Mononuclear cell (primary cell): ENCODE results near the gene KDM4B. TPM values are rescaled to one million over a fixed set of nuclear protein-coding genes. Genes with fewer than 3 reads are reported as not detected.
"Not testable (repeated sequence)": the region's sequence is repeated elsewhere in the genome, so short reads cannot be mapped to it uniquely, and the experiment has no call there.

Source experiments
- H3K27me3 ChIP-seq: 2 replicates; pipeline ENCODE4 v1.6.0; 2011; ENCODE audit warnings: low read length, control low read depth; ENCODE audit not compliant: insufficient read depth
- H3K4me1 ChIP-seq: 2 replicates; pipeline ENCODE4 v1.5.1; 2011; ENCODE audit warnings: mild to moderate bottlenecking, low read length, control low read depth; ENCODE audit not compliant: insufficient read depth
- H3K4me3 ChIP-seq: 2 replicates; pipeline ENCODE4 v1.5.1; 2011; ENCODE audit warnings: mild to moderate bottlenecking, low read length, moderate library complexity
- H3K9me3 ChIP-seq: 2 replicates; pipeline ENCODE4 v1.5.1; 2011; ENCODE audit warnings: low read depth, mild to moderate bottlenecking, control low read depth, low read length
- total RNA-seq: library from RNA; depleted of rRNA; stranded (reverse); fragments of >200 nt; gene quantifications from one replicate; pipeline ENCODE4 v1.2.3, GENCODE V29; 2012

The KDM4B gene
- total RNA-seq, 1 donor = 17.9 TPM

GRCh38 chr19:4974880-4975469, 6.1 kb downstream of the KDM4B start:
- Histone ChIP-seq H3K9me3 (no peaks in the 10 kb centered on the region), H3K4me3 (no peak overlapping the region), H3K27me3 (no peaks in the 10 kb centered on the region), H3K4me1 (peaks cover 92% of the 10 kb centered on the region)

- not testable (repeated sequence) for H3K9me3 ChIP-seq, H3K4me3 ChIP-seq, H3K27me3 ChIP-seq
- H3K4me1 ChIP-seq = peaks cover 89% of the 10 kb centered on the region
These were observed 6.7 kb downstream of the KDM4B start for GRCh38 chr19:4975601-4976000.

GRCh38 chr19:4976401-4977298, 7.7 kb downstream of the KDM4B start:
- H3K9me3 ChIP-seq = no peaks in the 10 kb centered on the region
- no peaks in the 10 kb centered on the region for H3K27me3 ChIP-seq
- H3K4me3 ChIP-seq = no peak overlapping the region
- peaks cover 83% of the 10 kb centered on the region for H3K4me1 ChIP-seq

- H3K4me1 ChIP-seq = peaks cover 76% of the 10 kb centered on the region
- no peaks in the 10 kb centered on the region for H3K27me3 ChIP-seq
- H3K9me3 ChIP-seq = no peaks in the 10 kb centered on the region
- no peak overlapping the region for H3K4me3 ChIP-seq
These were observed 8.6 kb downstream of the KDM4B start for GRCh38 chr19:4977299-4978174.

- Histone ChIP-seq H3K9me3 (no peaks in the 10 kb centered on the region), H3K4me3 (no peak overlapping the region), H3K4me1 (peaks cover 65% of the 10 kb centered on the region), H3K27me3 (no peaks in the 10 kb centered on the region)
These were observed 10.4 kb downstream of the KDM4B start for GRCh38 chr19:4979211-4979807.

- Histone ChIP-seq H3K4me1 (peaks cover 57% of the 10 kb centered on the region), H3K9me3 (no peaks in the 10 kb centered on the region), H3K4me3 (no peak overlapping the region), H3K27me3 (no peaks in the 10 kb centered on the region)
These were observed 11.2 kb downstream of the KDM4B start for GRCh38 chr19:4980067-4980466.

GRCh38 chr19:4980838-4981680, 12.1 kb downstream of the KDM4B start:
- Histone ChIP-seq H3K9me3 (no peaks in the 10 kb centered on the region), H3K27me3 (no peaks in the 10 kb centered on the region), H3K4me1 (peaks cover 47% of the 10 kb centered on the region), H3K4me3 (no peak overlapping the region)

- no peak overlapping the region for H3K4me3 ChIP-seq
- H3K27me3 ChIP-seq = no peaks in the 10 kb centered on the region
- H3K9me3 ChIP-seq = no peaks in the 10 kb centered on the region
- H3K4me1 ChIP-seq = peaks cover 42% of the 10 kb centered on the region
These were observed 12.7 kb downstream of the KDM4B start for GRCh38 chr19:4981681-4981958.

- Histone ChIP-seq H3K9me3 (no peaks in the 10 kb centered on the region), H3K4me1 (peaks cover 23% of the 10 kb centered on the region), H3K27me3 (no peaks in the 10 kb centered on the region), H3K4me3 (no peak overlapping the region)
These were observed 14.6 kb downstream of the KDM4B start for GRCh38 chr19:4983346-4984105.

- Histone ChIP-seq H3K27me3 (no peaks in the 10 kb centered on the region), H3K9me3 (no peaks in the 10 kb centered on the region), H3K4me3 (no peak overlapping the region), H3K4me1 (peaks cover 18% of the 10 kb centered on the region)
These were observed 15.1 kb downstream of the KDM4B start for GRCh38 chr19:4984106-4984380.

GRCh38 chr19:4984438-4984990, 15.6 kb downstream of the KDM4B start:
- H3K9me3 ChIP-seq = no peaks in the 10 kb centered on the region
- no peak overlapping the region for H3K4me3 ChIP-seq
- peaks cover 13% of the 10 kb centered on the region for H3K4me1 ChIP-seq
- H3K27me3 ChIP-seq = no peaks in the 10 kb centered on the region

- H3K9me3 ChIP-seq = no peaks in the 10 kb centered on the region
- no peaks in the 10 kb centered on the region for H3K27me3 ChIP-seq
- peaks cover 5% of the 10 kb centered on the region for H3K4me1 ChIP-seq
- no peak overlapping the region for H3K4me3 ChIP-seq
These were observed 16.7 kb downstream of the KDM4B start for GRCh38 chr19:4985551-4985991.

- Histone ChIP-seq H3K9me3 (no peaks in the 10 kb centered on the region), H3K27me3 (no peaks in the 10 kb centered on the region), H3K4me1 (peaks cover under 1% of the 10 kb centered on the region)
These were observed 17.1 kb downstream of the KDM4B start for GRCh38 chr19:4986056-4986455.

More at GRCh38 chr19:4986056-4986455, 17.1 kb downstream of the KDM4B start:
- no peak overlapping the region for H3K4me3 ChIP-seq
